ENCODE measurements around the gene GP1BA.

The GP1BA gene

GRCh38 chr17:4931963-4932362, at the start of gene GP1BA:
Gene GP1BA (plus strand): TSS chr17:4932277. CDS start chr17:4932605, 328 bp downstream.
- DNase-seq (ENCODE audit: low read depth in 3 of 3) = no peak

- no peak for DNase-seq (ENCODE audit: low read depth in 3 of 3)
Measured at GRCh38 chr17:4884489-4884888, 47.6 kb upstream of the GP1BA start.

GRCh38 chr17:4886830-4887229, 45.2 kb upstream of the GP1BA start:
- DNase-seq (ENCODE audit: low read depth in 3 of 3) = no peak

- no peak for DNase-seq (ENCODE audit: low read depth in 3 of 3)
Measured at GRCh38 chr17:4887581-4887980, 44.5 kb upstream of the GP1BA start.

GRCh38 chr17:4891411-4892410, 40.4 kb upstream of the GP1BA start:
- DNase-seq (ENCODE audit: low read depth in 3 of 3) = no peak

- DNase-seq (ENCODE audit: low read depth in 3 of 3) = no peak
Measured at GRCh38 chr17:4892499-4893221, 39.4 kb upstream of the GP1BA start.

- DNase-seq (ENCODE audit: low read depth in 3 of 3) = no peak
Measured at GRCh38 chr17:4893272-4893671, 38.8 kb upstream of the GP1BA start.

- no peak for DNase-seq (ENCODE audit: low read depth in 3 of 3)
Measured at GRCh38 chr17:4893721-4894560, 38.1 kb upstream of the GP1BA start.

- DNase-seq (ENCODE audit: low read depth in 3 of 3) = no peak
Measured at GRCh38 chr17:4895121-4895520, 37.0 kb upstream of the GP1BA start.

GRCh38 chr17:4895657-4896331, 36.3 kb upstream of the GP1BA start:
- no peak for DNase-seq (ENCODE audit: low read depth in 3 of 3)

GRCh38 chr17:4896332-4897197, 35.5 kb upstream of the GP1BA start:
- no peak for DNase-seq (ENCODE audit: low read depth in 3 of 3)

- no peak for DNase-seq (ENCODE audit: low read depth in 3 of 3)
Measured at GRCh38 chr17:4897198-4897687, 34.8 kb upstream of the GP1BA start.

- DNase-seq (ENCODE audit: low read depth in 3 of 3) = no peak
Measured at GRCh38 chr17:4897785-4898184, 34.3 kb upstream of the GP1BA start.

GRCh38 chr17:4898351-4898750, 33.7 kb upstream of the GP1BA start:
- DNase-seq (ENCODE audit: low read depth in 3 of 3) = no peak

GRCh38 chr17:4898927-4899326, 33.1 kb upstream of the GP1BA start:
- DNase-seq (ENCODE audit: low read depth in 3 of 3) = no peak

- peak; percentile 92 to 97 (median 97) for DNase-seq (ENCODE audit: low read depth in 3 of 3)
Measured at GRCh38 chr17:4899341-4900230, 32.5 kb upstream of the GP1BA start, which contains the start of gene C17orf107. Gene C17orf107 (plus strand): TSS chr17:4899536. CDS start chr17:4899763, 227 bp downstream.

- peak in 1 of 3 experiments; percentile 26 for DNase-seq (ENCODE audit: low read depth in 3 of 3)
Measured at GRCh38 chr17:4900231-4901107, 31.6 kb upstream of the GP1BA start.

GRCh38 chr17:4901108-4901647, 30.9 kb upstream of the GP1BA start:
- DNase-seq (ENCODE audit: low read depth in 3 of 3) = no peak
